Bone marrow (tissue), 2 donors: ENCODE data around the gene FANCF.

Experiments used
- DNase-seq, 2 donors: peaks; one replicate each; lab custom pipeline; 2025; lab: John Stamatoyannopoulos, UW

Gene FANCF

GRCh38 chr11:22626573-22627239 is 1.1 kb upstream of the FANCF start:
- no peak for DNase-seq

DNA sequence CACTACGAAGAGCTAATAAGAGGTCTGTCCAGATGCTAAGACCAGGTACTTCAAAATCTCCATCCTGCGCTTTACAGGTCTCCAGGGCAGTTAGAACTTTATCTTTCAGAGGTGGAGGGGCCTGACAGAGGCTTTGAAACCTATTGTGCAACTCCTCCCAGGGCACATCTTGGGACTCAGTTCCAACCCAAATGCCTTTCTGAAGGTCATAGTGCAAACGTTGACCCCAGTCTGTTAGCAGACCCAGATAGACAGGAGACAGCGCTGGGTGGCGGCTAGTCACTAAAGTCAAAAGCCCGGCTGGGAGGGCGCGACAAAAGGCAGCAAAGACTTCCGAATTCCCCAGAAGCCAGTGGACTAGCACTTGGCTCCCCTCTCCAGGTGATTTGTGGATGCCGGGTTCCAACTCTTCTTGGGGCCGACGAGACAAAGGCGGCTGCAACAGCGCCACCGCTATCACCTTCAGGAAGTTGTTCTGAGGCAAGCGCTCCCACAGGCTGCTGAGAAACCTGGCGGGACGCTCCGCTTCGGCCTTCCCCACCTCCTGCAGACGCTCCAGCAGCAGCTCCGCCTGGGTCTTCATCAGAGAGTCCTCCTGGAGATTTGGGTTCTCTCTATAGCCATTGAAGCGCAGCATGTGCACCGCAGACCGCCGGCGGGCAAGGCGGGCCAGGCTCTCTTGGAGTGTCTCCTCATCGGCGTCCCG is 728 bp downstream of the FANCF start:
- peak in 1 of 2 donors; percentile 48 for DNase-seq

DNA sequence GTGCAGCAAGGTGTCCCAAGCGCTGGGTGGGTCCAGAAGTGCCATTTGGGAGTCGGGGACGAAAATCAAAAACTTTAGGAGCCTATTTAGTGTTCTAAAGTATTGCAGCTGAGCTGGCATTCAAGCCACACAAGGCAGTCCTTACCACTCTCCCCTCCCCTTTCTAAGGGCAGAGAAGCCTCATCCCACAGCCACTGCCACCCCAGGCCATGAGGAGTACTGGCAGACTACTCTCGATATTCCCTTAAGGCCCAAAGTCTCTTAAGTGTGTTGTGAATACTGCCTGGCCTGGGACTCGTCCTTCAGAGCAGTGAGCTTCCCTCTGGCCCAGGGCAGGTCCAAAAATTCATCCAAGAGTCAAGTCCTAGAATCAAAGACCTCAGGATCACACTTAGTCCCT is 7.8 kb downstream of the FANCF start:
- no peak for DNase-seq

DNA sequence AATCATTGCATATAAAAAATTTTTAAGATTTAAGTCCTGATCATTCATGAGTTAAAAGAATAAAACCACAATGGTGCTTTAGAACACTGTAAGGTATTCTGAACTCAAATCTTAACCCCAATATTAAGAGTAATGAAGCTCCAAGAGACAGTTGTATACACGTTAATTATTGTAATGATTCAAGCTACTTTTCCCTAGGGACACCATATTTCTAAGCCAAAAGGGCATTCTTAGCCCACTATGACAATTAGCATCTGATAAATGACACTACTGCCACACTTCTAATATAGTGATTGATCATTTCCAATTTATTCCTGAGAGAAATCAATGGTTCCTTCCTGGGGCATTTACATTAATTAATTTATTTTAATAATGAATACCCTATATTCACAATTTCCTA is 21.7 kb downstream of the FANCF start:
- no peak for DNase-seq

GRCh38 chr11:22602504-22602903 is 23.1 kb downstream of the FANCF start:
- no peak for DNase-seq

GRCh38 chr11:22599458-22599857 is 26.2 kb downstream of the FANCF start:
- DNase-seq = no peak

DNA sequence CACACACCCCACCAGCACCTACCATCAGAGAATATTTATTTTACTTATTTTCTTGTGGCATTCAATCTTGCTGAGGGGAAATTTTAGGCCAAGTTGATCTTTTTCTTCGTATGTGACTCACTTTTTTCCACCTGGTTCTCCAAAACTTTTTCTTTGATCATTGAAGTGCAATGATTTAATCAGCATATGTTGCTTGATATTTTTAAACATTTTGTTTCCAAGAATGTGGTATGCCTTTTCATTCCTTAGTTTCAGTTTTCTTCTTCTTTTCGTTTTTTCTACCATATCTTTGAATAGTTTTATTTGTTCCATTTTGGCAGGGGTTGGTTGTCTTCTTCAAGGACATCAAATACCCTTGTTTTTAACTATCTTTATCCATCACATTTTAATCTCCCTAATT is 28.6 kb downstream of the FANCF start:
- DNase-seq = no peak

- DNase-seq = no peak
Measured at GRCh38 chr11:22584976-22585375, 40.6 kb downstream of the FANCF start.

- DNase-seq = no peak
Measured at GRCh38 chr11:22583963-22584492, 41.6 kb downstream of the FANCF start.

DNA sequence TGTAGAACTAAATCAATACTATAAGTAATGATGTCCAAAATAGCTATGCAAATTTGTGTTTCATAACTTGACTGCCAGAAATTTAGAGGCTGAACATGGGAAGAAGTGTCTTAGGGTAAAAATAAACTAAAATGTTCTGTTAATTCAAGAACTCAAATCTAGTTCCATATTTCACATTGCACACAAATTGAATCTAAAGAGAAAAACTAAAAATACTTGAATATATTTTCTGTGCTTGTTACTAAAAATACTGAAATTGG is 43.5 kb downstream of the FANCF start:
- DNase-seq = no peak

DNA sequence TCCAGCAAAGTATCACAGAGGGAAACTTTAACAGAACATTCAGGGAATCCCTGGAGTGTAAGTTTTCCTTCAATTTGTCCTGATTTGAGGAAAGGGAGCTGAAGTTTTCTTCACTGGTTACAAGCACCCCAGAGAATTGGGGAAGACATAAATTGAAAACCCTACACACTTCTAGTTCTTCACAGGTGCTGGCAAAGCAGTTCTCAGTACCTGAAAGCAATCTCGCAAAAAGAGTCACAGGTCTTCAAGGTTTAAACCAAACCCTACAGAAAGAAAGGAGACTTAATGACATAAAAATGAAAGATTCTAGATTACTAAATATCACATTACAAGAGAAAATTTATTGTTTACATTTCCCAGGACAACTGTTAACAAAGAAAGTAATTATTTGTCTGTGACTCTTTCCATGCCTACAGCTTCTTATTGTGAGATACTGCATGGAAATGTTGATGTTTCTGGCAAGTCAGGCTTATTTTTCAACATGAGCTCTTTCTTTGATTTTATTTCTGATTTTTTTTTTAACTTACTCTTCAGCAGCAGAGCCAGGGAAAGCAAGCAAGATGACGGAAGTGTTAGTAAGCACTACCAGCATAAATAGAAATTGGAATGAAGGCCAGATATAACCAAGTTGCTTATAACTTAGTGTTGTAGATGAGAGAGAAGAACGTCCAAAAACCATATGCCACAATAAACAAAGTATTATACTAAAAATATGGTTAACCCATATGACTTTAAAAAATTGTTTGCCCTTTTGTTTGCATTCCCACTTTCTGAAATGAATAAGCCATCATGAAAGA is 44.1 kb downstream of the FANCF start:
- DNase-seq = no peak

GRCh38 chr11:22577854-22578253 is 47.8 kb downstream of the FANCF start:
- no peak for DNase-seq
